ENCODE data around the gene LTF.

Gene LTF

DNA sequence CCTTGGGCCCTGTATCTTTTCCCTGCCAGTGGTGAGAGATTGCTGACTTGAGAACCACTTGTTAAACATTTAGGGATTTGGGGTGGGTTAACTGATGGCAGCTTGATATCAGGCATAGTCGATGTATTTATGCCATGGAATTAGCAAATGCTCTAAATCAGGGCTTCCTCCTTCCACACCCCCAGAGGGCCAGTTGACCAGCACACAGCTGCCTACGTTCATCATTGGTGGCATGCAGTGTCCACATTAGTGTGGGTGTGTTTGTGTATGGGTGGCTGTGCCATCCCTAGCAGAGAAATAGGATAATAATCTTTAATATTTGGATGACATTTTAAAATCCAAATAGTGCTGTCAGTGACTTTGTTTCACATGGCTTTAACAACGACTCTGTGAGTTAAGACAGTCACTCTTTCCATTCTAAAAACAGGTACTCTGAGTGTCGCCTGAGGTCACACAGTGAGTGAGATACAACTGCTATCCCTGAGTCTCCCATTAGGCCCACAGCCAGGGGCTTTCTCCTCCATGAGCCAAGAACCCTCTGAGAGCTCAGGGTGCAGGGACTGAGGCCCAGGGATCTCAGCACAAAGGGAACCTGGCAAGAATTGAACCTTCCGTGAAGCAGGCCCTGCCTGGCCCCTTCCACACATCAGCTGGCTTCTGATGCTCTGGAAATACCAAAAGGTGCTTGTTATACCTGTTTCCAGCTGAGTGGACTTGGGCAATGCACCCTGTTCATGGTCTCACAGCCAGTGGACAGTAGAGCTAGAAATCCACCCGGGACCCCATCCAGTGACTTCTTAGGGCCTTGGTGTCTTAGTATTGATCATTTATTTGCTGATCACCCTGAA is 4.3 kb upstream of the LTF start:
- no peak for DNase-seq (ENCODE audit: low read depth)

DNA sequence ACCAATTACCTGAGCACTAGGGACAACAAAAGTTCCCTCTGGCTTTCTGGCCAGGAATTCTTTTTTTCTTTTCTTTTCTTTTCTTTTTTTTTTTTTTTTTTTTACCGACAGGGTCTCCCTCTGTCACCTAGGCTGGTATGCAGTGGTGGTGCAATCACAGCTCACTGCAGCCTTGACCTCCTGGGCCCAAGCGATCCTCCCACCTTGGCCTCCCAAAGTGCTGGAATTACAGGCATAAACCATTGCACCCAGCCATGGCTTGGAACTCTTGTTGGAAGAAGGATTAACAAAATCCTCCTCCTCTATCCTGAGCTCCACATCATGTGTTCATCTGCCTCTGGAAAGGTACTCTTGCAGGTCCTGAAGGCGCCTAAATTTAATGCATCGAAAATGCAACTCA is 2.9 kb upstream of the LTF start:
- DNase-seq (ENCODE audit: low read depth): no peak

DNA sequence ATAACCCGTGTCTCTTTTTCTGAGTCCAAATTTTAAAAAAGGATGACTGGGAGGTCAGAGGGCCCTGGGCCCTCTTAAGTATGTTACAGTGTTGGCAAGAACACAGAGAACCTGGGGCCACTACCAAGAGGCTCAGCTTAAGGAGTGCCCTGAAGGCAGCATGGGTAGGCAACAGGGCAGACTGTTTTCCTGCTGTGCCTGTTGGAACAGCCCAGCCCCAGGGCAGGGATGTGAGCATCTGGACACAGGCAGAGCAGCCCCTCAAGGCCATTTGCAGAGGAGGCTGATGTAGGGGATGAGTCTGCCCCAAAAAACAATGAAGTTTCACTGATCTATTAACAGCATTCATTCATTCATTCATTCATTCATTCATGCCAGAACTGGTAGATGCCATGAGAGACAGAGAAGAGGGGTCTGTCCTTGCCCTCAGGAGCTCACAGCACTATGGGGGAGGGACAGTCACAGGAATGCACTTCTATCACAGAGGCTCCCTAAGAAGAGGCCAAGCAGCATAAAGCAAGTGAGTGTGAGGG is 2.2 kb upstream of the LTF start:
- DNase-seq (ENCODE audit: low read depth): no peak

DNA sequence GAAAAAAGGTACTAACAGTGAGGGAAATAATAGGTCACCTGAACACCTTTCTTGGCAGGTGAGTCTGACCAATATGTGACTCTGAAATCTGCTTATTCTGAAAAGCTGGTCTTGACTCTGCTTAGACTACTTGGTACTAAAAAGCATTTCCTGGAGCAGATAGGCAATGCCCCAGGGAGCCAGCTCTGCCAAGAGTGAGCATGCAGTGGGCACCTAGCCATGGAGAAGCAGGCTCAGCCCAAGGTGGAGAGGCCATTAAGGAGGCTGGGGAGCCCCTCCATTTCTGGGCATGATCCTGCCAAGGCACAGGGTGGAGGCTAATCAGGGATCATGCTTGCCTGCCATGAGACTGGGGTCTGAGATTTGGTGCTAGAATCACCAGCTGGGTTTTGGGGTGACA is 1.6 kb upstream of the LTF start:
- no peak for DNase-seq (ENCODE audit: low read depth)

DNA sequence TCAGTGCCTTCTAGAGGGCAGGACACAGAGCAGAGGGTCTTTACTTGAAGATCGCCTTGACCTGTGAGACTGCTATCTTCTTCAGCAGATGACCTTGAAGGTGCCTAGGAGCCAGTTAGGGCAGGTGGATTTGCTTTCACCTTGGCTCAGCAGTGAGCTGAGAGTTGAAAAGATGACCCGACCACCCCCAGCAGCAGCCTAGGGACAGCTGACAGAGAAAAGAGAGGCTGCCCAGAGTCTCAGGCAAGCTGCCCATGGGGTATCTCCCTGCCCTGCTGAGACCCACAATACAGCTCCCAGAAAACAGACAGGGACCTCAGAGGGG is 453 bp upstream of the LTF start:
- no peak for DNase-seq (ENCODE audit: low read depth)

DNA sequence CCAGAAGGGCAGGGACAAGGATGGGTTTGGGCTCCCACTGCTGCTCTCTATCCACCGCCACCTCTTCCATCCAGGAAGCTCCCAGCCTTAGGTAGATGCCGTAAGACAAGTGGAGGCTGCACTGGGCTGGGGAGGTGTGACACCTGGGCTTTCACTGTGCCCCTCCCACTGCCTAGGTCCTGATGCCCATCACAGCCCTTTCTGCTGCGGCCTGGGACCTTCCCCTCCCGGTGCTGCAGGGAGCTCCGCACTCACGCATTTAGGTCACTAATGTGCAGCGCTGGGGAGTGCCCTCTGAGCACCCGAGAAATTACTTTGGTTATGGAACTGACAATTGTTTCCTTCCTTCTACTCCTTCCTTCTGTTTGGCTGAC is 850 bp downstream of the LTF start:
- DNase-seq (ENCODE audit: low read depth): no peak

DNA sequence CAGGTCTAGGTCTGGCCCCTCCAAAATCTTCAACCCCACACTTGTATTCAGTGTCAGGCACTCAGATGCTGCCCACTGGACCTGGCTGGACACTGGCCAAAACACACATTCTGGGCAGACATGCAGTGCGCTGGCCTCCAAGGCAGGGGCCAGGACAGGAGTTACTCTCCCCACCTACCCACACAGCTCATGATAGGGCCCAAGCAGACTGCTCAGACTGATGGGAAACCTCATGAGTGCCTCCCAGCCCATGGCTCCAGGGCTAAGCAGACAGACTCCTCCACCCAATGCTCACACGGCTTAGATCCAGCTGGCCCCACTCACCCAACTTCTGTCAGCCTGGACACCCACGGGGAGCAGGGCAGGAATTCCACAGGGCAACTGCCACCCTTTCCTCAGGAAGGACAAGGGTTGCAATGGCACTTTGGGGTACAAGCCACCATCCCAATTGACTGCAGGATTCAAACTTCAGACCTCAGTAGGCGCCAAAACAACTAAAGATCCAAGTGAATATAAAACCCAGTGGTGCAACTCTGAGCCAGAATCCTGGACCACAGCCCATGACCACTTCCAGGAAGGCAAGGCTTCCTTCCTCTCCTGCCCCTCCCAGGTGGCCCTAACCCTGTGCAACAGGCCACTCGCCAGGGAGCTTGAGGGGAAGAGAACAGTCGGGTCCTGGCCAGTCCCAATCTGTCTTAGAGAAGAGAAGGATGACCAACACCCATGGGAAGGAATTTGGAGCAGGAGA is 1.4 kb downstream of the LTF start:
- DNase-seq (ENCODE audit: low read depth): no peak

DNA sequence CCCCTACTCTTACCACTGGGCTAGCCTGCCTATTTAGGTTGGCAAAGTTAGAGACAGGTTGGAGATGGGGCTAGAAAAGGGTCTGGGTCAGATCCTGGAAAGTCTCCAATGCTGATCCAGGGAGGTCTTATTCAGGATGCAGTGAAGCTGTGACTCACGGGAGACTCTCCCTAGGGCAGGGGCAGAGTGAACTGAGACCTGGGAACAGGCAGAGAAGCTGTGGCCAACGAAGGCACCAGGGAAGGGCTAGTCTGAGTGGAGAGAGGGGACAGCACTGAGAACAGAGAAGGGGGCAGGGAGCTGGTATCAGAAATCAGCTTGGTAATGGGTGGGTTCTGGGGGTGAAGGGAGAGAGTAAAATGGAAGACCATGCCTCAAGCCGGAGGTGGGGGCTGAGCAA is 2.2 kb downstream of the LTF start:
- peak; percentile 54 for DNase-seq (ENCODE audit: low read depth)

DNA sequence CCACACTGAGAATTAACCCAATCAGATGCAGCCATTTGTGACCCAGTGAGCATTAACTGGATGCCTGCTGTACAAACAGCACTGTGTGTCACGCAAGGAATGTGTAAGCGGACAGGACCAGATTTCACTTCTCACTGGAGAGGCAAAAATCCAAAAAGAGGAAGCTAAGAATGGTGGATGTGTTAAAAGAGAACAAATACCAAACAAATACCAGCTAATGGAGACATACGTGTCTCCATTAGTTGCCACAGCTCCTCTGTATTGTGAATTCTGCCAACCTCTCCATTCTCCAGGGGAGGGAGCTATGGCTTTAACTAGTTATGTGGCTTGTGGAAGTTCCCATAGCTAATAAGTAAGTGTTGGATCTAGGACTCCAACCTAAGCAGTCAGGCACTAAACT is 2.6 kb downstream of the LTF start:
- peak; percentile 56 for DNase-seq (ENCODE audit: low read depth)

DNA sequence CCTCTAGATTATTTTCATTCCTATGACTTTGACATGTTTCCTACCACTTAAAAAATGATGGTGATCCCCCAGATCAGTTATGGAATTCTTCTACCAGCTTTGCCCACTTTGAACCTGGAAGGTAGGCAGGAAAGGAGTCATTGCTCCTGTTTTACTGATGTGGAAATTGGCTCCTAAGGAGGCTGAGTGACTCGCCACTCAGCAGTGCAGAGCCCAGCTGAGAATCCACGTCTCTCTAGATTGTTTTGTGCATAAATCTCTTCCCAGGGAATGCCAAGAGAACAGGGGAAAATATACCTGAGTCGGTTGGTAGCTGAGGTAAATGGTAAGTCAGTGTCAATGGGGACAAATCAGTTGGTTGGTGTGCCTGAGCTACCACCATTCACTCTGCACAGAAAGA is 4.7 kb downstream of the LTF start:
- DNase-seq (ENCODE audit: low read depth): peak; percentile 38

DNA sequence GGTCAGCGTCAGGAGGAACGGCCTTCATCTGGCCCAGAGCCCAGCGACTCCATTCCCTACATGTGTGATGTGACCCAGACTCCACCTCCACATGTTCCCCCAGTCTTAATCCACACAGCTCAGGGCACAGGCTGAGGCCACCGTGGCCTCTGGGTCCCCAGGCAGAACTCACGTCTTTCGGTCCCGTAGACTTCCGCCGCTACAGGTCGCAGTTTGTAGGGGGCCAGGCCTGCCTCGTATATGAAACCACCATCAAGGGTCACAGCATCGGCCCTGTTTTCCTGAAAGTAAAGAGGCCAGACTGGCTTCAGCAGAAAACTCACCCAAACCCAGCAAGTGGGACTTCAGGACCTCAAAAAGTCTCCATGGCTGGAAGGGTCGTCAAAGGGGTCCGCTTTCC is 8.6 kb downstream of the LTF start:
- no peak for DNase-seq (ENCODE audit: low read depth)

DNA sequence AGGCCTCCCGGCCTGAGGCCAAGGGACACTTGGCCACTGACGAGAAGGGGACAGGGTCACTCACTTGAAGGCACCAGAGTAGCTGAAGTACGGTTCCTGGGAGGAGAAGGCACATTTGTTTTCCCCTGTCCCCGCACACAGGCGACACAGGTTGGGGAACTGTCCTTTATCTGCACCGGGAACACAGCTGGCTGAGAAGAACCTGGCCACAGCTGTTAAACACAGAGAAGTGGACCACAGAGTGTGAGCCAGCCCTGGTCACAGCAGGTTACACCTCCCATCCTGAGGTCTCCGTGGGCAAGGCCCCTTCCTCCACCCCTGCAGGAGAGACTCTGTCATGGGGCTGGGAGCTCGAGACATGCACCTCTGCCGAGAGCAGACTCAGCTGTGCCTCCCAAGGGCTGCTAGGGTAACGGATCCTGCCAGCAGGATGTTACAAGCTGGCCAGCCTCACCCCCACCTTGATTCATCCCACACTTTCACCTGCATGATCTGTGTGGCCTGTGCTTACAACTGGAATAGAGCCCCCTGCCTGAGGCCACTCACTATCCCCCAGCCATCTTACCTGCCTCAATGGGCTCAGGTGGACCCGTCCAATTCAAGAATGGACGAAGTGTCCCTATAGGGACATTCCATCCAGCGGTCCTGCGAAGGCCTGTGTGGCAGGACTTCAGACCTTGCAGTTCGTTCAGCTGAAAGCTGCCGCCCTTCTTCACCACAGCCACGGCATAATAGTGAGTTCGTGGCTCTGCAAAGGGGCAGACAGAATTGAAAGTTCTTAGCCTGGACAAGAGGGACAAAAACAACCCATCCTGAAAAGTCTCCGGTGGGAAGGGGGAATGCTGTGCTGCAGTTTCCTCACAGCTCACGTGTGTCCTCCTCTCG is 9.2 kb downstream of the LTF start:
- DNase-seq (ENCODE audit: low read depth): no peak

DNA sequence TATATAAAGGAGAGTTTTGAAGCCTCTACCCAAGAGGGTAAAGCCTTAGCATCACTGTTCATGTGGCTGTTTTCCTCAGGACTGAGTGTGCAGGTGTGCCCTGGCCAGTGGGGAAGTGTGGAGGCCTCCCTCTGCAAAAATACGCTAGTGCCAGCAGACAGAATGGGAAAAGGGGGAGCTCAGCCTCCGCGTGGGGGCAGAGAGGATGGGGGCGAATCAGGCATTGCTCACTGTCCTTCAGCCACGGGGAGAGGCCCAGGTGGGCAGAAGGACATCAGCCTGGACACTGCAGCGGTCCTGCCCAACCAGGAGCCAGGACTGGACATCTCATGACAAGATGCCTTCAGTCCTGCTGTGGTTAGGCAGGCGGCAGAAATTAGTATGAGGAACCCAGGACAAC is 10.1 kb downstream of the LTF start:
- no peak for DNase-seq (ENCODE audit: low read depth)

DNA sequence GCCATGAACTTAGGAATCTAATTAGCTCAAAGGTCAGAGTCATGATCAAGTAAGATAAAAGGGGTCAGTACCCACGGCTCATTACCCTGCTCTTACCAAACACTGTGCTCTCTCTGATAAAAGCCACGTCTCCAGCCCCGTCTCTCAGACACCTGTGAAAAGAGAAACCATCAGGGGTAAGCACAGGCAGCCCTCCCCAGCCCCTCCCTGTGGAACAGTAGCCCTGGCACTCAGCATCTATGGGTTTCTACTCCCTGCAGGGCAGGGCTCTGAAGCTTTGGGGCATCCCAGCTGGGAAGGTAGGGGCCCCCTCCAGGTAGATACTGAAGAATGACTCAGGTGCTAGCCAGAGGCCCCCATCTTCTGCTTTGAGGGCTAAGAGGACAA is 10.5 kb downstream of the LTF start:
- DNase-seq (ENCODE audit: low read depth): no peak

DNA sequence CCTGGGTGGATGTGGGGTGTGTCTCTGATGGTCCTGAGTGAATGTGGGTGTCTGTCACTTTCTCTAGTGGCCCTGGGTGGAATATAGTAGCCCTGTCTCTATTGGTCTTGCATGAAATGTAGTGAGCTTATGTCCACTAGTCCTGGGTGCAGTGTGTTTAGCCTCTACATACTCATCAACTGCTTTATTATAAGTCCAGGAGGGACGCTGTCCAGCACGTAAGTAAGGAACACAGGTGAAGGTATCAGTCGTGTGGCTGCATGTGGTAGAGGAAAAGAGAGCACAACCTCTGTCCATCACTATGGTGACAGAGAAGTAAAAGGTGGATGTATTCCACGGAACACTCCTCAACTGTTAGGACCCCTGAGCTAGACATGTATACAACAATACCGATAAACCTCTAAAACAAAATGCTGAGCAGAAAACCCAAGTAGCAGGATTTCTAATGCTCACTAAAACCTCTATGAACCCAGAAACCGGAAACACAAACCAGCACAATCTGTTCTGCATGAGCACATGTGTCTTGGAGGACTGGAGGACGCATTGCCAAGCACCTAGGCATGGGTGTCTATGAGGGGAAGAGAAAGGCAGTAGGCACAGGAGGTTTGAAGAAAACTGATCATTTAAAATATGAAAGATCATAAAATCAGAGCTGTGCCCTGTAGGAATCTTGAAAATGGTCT is 11.0 kb downstream of the LTF start:
- DNase-seq (ENCODE audit: low read depth): no peak

DNA sequence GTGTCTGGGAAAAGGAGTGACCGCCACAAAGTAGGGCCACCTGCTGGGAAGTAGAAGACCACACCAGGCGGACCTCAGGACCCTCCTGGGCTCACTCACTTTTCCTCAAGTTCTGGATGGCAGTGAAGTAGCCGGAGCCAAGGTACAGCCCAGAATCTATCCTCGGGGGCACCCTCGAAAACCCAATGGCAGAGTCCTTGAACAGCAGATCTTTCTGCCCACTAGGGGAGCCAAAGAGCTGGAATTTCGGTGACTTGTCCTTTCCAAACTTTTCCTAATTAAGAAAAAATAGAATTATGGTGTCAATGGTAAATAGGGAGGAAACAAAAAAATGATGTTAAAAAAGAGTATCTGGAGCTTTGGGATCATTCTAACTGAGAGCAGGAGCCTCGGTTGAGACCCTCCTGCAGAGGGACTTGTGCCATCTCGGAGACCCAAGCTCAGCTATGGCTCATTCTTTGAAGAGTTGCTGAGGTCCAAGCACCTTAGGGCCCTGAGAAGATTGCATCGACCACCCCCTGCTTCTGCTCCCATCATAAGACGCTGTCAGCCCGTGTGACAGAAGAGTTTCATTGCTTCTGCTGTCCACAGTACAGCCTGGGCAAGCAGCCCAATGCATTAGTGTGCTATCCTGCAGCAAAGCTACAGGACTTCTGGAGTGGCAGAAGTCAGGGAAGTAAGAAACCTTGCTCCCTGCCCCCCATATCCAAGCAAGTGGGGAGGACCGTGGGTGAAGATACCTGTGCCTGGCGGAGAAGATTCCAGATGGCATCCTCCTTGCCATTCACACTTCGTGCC is 14.8 kb downstream of the LTF start:
- peak; percentile 49 for DNase-seq (ENCODE audit: low read depth)

DNA sequence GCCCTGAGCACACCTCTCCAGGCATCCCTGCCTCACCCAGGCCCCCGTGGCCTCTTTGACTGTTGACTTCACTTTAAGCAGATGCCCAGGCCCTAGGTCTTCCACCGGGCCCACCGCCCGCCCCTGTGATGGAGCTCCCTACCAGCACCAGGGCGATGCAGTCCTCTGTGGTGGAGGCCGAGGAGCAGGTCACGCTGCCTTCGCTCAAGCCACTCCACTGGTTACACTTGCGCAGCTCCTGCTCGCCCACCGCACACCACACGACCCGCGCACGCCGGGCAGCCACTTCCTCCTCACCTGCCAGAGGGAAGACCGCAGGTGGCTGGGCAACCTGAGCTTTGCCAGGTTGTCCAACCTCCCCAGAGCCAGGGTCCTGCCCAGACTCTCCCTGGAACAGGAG is 16.0 kb downstream of the LTF start:
- DNase-seq (ENCODE audit: low read depth): no peak

DNA sequence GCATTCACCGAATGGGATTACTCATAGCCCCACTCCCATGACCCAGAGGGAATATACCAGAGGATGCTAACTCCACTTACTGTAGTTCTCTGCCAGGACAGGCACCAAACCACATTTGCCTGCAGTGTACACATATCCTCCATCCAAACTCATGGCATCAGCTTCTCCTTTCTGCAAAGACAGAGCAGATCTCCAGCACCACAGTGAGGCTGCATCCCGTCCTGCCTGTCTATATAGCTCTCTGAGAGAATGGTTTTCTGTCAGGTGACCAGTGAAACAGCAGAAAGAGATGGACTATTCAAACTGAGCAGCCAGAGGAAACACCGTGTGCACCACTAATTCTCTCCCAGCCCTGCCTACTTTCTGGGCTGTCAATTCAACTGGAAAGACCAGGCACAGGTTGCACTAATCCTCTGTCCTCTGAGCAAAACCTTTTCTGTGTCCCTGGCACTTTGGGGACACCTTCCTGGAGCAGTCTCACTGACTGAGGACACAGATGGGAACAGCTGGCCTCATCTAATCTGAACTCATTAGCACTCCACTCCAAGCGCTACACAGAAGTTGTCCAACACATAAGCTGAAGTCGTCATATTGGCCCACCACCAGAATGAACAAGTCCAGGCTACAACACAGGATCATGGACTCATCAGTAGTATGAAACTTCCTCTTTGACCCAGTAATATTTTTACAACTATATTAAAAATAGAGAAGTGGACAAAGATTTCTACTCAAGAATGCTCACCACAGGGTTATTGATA is 17.3 kb downstream of the LTF start:
- DNase-seq (ENCODE audit: low read depth): no peak

DNA sequence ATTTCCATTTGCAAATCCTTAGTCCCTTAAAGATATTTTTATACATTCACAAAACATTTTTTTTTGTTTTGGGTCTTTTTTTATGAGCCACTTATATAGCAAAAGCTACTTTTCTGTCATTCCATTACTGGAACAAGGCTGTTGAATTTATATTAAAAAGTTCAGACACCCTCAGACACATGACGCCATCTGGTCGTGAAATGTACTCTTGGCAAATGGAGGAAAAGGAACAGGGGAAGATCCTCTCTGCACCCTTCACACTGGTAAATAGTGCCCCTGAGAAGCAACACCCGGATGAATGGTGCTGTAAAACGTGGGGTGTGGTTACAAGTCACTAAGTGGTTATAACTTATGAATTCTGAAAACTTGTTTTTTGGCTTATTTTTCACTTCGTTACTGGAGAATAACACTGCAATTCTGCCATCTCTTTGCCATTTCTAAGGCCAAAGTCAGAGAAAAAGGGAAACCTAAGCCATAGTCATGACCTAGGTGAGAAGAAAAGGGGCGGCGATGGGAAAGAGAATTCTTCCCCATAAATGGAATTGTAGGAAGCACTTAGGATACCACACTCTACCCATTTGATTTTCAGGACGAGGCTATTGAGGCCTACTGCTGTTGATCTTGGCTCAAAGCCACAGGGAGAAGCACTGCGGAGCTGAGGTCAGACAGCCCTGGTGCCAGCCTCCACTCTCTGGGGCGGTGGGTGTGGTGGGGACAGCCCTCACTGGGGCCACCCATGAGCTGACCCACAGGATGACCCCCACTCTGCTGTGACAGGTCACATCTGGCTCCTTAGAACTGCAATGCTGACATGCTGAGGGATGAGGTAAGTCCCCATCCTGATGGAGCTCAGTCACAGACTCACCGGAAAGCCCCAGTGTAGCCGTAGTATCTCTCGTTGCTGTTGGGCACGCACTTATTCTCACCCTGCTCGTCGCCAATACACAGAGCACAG is 21.9 kb downstream of the LTF start:
- DNase-seq (ENCODE audit: low read depth): no peak
